ENCODE results near the gene C3orf20.

DNA sequence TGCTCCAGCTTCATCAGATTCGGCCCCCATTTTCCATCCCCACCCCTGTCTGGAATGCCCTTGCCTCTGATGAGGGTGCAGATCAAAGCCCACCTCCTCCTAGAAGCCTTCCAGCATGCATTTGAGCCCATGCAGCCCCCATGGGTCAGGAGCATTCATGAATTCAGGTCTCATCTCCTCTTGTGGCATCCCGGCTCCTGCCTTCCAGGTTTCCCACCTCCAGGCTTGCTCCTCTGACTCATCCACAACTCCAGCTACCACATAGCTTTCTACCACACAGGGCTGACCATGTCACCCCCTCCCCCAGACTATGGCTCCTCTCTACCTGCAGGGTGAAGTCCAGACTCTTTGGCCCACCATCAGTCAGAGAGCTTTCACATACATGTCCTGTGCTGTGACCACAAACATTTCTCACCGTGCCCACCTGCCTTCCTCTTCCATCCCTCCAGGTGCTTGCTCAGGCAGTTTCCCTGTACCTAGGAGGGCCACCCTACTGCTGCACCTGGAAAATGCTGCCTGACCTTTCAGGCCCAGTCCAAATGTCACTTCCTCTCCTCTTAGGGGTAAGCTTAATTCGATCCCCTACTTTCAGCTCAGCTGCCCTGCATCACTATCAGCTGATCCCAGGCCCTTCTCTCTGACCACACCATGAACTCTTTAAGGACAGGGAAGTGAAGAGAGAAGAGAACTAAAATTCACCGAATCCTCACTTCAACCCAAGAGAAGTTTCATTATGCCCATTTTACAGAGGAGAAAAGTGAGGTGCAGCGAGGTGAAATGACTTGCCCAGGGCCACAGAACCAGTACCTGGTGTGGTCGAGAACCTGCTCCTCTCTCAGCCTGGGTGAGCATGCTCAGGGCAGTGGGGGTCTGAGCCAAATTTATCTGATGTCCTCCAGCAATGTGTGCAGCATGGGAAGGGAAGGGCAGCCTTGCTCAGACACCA lies 130.2 kb downstream of the C3orf20 start:
- TF ChIP-seq CTCF (IDR thresholded peaks at IDR 0.05; ENCODE audit: insufficient read depth, low read length, poor library complexity, severe bottlenecking) = no peak
- TF ChIP-seq EZH2phosphoT487 (conservative IDR thresholded peaks at IDR 0.05; ENCODE audit: low read length) = no peak

Data from SU-DHL-6 (cell line).